Loucy (cell line): Measurements from ENCODE around the gene ABCF2.

Experiments used
- H2AFZ ChIP-seq: fragments of 200-600 bp; sonication (generic); 2 replicates; pipeline ENCODE4 v1.6.0; 2016; ENCODE audit warnings: antibody characterized with exemption, mild to moderate bottlenecking, low read length, moderate library complexity
- H3F3A ChIP-seq: fragments of 200-600 bp; 2 replicates; pipeline ENCODE4 v1.6.0; 2016; ENCODE audit warnings: antibody characterized with exemption, low read depth, mild to moderate bottlenecking
- H3K27me3 ChIP-seq: fragments of 200-600 bp; sonication (generic); 2 replicates; pipeline ENCODE4 v1.6.1; 2014; ENCODE audit warnings: low read length, mild to moderate bottlenecking; ENCODE audit not compliant: insufficient read depth, poor library complexity, severe bottlenecking
- H3K36me3 ChIP-seq: fragments of 200-600 bp; sonication (generic); 2 replicates; pipeline ENCODE4 v1.6.1; 2016; ENCODE audit warnings: low read length; ENCODE audit not compliant: insufficient read depth
- H3K4me1 ChIP-seq: fragments of 200-600 bp; sonication (generic); 2 replicates; pipeline ENCODE4 v1.5.1; 2014; ENCODE audit warnings: low read length, mild to moderate bottlenecking; ENCODE audit not compliant: insufficient read depth, poor library complexity, severe bottlenecking
- H3K4me2 ChIP-seq: fragments of 200-600 bp; sonication (generic); 2 replicates; pipeline ENCODE4 v1.6.0; 2014; ENCODE audit warnings: antibody characterized with exemption, low read length, low read depth, mild to moderate bottlenecking; ENCODE audit not compliant: poor library complexity, severe bottlenecking
- H3K4me3 ChIP-seq: fragments of 200-600 bp; sonication (generic); 2 replicates; pipeline ENCODE4 v1.5.1; 2014; ENCODE audit warnings: low read length, mild to moderate bottlenecking, mixed read lengths; ENCODE audit not compliant: poor library complexity, severe bottlenecking
- H3K79me2 ChIP-seq: fragments of 200-600 bp; sonication (generic); 2 replicates; pipeline ENCODE4 v1.6.1; 2014; ENCODE audit warnings: low read length; ENCODE audit not compliant: insufficient read depth
- H3K9ac ChIP-seq: fragments of 200-600 bp; sonication (generic); 2 replicates; pipeline ENCODE4 v1.6.0; 2014; ENCODE audit warnings: mild to moderate bottlenecking, low read depth, low read length, moderate library complexity; ENCODE audit not compliant: poor library complexity, severe bottlenecking
- H3K9me2 ChIP-seq: fragments of 200-600 bp; sonication (generic); replicated peaks from 2 replicates; pipeline ENCODE4 v1.6.1; 2016; ENCODE audit warnings: low read depth, low read length, mixed read lengths
- H3K9me3 ChIP-seq: fragments of 200-600 bp; sonication (generic); 2 replicates; pipeline ENCODE4 v1.6.1; 2014; ENCODE audit warnings: mild to moderate bottlenecking, antibody characterized with exemption, low read length, low read depth; ENCODE audit not compliant: insufficient read depth
- H4K20me1 ChIP-seq: fragments of 200-600 bp; sonication (generic); 2 replicates; pipeline ENCODE4 v1.6.0; 2014; ENCODE audit warnings: antibody characterized with exemption, low read length, mild to moderate bottlenecking; ENCODE audit not compliant: insufficient read depth, poor library complexity, severe bottlenecking
- EZH2phosphoT487 ChIP-seq: fragments of 200-600 bp; IDR thresholded peaks from 2 replicates; pipeline ENCODE4 v1.6.1; 2018; ENCODE audit warnings: antibody characterized with exemption, mild to moderate bottlenecking, moderate library complexity, borderline replicate concordance
- TF ChIP-seq, protein P1 (sequence below): fragments of 200-600 bp; sonication (generic); conservative IDR thresholded peaks from 2 replicates; pipeline ENCODE4 v1.5.1; 2014; ENCODE audit warnings: mild to moderate bottlenecking, antibody characterized with exemption, low read length

The ABCF2 gene

GRCh38 chr7:151254316-151254715, 27.3 kb upstream of the ABCF2 start:
- Histone ChIP-seq H3K4me1 (peaks cover 11% of the 10 kb centered on the region), H4K20me1 (no peaks in the 10 kb centered on the region), H3K79me2 (no peaks in the 10 kb centered on the region), H3K27me3 (no peaks in the 10 kb centered on the region), H3K9me2 (no peaks in the 10 kb centered on the region), H3F3A (no peaks in the 10 kb centered on the region), H3K9ac (no peak overlapping the region), H2AFZ (no peak overlapping the region), H3K4me2 (no peak overlapping the region), H3K36me3 (no peaks in the 10 kb centered on the region), H3K9me3 (no peaks in the 10 kb centered on the region), H3K4me3 (no peak overlapping the region)
- TF ChIP-seq, protein P1, sequence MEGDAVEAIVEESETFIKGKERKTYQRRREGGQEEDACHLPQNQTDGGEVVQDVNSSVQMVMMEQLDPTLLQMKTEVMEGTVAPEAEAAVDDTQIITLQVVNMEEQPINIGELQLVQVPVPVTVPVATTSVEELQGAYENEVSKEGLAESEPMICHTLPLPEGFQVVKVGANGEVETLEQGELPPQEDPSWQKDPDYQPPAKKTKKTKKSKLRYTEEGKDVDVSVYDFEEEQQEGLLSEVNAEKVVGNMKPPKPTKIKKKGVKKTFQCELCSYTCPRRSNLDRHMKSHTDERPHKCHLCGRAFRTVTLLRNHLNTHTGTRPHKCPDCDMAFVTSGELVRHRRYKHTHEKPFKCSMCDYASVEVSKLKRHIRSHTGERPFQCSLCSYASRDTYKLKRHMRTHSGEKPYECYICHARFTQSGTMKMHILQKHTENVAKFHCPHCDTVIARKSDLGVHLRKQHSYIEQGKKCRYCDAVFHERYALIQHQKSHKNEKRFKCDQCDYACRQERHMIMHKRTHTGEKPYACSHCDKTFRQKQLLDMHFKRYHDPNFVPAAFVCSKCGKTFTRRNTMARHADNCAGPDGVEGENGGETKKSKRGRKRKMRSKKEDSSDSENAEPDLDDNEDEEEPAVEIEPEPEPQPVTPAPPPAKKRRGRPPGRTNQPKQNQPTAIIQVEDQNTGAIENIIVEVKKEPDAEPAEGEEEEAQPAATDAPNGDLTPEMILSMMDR = no peak
- no peak for TF ChIP-seq EZH2phosphoT487

DNA sequence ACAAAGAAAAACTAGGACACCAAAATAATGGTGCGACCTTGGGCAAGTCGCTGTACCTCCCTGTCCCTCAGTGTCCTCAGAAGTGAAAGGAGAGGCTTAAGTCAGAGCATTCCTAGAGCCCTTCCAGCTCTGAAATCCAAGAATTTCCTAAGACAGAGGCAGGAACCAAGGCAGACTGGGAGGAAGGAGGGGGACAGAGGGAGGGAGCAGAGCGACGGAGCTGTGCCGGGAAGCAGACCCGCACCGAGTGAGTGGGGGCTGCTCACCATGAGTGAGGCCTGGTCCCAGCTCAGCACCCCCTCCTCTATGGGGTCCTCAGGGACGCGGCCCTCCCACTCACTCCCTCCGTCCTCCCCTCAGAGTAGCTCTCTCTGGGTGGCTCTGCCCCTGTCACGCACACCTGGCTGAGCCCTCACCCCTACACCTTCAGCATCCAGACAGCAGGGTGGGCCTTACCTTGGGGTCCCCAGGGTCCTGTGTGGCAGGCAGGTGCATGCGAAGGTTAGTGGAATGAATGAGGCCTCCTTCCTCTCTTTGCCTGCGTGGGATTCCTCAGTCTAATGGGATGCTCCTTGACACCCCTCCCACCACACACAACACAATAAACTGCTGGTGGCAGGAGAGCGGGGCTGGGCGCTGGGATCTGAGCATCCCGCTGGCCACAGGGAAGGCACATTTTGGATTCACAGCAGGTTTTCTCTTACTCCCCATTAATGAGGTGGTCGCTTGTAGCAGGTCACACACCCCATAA, 26.1 kb upstream of the ABCF2 start:
- H3K79me2 ChIP-seq = no peaks in the 10 kb centered on the region
- no peaks in the 10 kb centered on the region for H3K9me3 ChIP-seq
- no peak for TF ChIP-seq EZH2phosphoT487
- TF ChIP-seq, protein P1 = no peak
- no peak overlapping the region for H3K9ac ChIP-seq
- no peak overlapping the region for H3K4me3 ChIP-seq
- peaks cover 11% of the 10 kb centered on the region for H3K4me1 ChIP-seq
- no peak overlapping the region for H2AFZ ChIP-seq
- H3K27me3 ChIP-seq = no peaks in the 10 kb centered on the region
- no peak overlapping the region for H3K4me2 ChIP-seq
- H3K9me2 ChIP-seq = no peaks in the 10 kb centered on the region
- H3K36me3 ChIP-seq = no peaks in the 10 kb centered on the region
- H3F3A ChIP-seq = no peaks in the 10 kb centered on the region
- H4K20me1 ChIP-seq = no peaks in the 10 kb centered on the region

DNA sequence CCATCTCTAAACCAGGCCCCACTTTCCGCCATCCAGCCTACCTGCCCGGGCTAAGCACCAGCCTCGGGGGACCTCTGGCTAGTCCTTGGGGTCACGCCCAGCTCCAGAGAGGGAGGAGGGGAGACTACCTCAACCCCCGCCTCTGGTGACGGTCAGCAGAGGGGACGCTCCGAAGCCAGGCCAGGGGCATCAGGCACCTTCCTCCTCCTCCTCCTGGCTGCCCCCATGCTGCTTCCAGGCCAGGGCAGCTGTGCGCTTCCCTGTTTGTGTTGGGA, 25.5 kb upstream of the ABCF2 start:
- Histone ChIP-seq H3K36me3 (no peaks in the 10 kb centered on the region), H3K27me3 (no peaks in the 10 kb centered on the region), H3K9ac (no peak overlapping the region), H3K4me3 (no peak overlapping the region), H3K4me2 (peak overlapping the region; percentile 68), H4K20me1 (no peaks in the 10 kb centered on the region), H2AFZ (0 out of 2 replicates have a peak overlapping the region, but pooled peaks have one; percentile 86), H3F3A (no peaks in the 10 kb centered on the region), H3K9me2 (no peaks in the 10 kb centered on the region), H3K4me1 (peaks cover 11% of the 10 kb centered on the region), H3K79me2 (no peaks in the 10 kb centered on the region), H3K9me3 (no peaks in the 10 kb centered on the region)
- TF ChIP-seq, protein P1 = no peak
- TF ChIP-seq EZH2phosphoT487 = no peak
